GM19324 (cell line): Measurements from ENCODE around the gene SYNE1.

Experiments
- ATAC-seq: cut with Tn5 transposase; IDR thresholded peaks from one replicate; pipeline ENCODE4 v1.9.1; 2021; ENCODE audit warnings: mild to moderate bottlenecking, moderate library complexity; ENCODE audit not compliant: unreplicated experiment, low FRiP score

Gene SYNE1

DNA sequence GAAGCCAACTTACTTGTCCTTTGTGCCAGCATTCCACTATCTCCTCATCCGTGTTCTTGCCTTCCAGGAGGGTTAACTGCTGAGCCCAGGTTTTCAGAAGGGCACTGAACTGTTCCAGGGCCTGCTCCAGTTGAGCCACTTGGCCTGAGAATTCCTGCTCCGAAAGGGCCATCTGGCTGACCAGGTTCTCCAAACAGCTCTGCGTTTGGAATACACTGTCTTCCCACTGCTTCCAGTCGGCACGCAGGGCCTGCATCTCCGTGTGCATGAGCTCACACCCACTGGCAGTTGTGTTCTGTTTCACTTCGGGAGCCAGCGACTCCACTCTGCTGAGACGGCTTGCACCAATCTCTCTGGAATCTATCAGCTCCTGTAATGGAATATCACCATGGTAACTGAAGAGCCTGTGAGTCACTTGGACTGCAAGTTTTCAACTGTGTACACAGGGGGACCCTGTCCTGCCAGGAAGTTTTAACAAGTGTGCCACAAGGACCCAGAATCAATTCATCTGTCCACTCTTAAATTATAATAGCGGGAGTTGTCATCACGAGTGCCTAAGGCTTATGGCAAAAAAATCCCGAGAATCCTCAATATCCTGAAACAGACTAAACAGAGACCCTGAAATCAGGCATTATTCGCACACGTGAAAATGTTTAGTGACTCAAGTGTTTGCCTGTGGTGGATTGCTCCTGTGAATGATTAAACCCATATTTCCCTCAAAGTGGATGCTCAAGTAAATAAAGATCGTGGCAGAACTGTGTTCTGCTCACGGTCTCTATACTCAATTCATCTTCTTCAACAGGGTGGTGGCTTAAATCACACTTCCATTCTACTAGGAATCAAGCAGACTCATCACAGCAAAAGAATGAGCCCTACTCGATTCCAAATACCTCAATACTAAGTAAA, 255.9 kb downstream of the SYNE1 start:
- no peak for ATAC-seq

DNA sequence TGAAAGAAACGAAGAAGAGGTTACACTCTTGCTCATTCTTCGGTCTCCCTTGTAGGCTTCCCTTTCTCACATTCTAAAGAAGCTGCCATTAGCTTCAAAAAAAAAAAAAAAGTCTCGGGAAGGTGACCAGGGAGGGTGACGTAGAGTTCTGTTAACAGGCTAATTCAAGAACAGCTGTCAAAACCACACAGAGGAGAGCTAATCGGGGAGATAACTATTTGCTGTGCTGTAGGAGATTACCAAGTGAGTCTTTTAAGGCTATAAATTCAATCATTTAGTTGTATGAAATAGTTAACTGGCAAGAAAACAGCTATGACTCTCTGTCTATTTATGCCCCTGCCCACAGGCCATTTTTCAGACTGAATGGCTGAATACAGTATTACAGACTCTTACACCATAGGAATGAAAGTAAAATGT, 256.8 kb downstream of the SYNE1 start:
- ATAC-seq, result no peak

DNA sequence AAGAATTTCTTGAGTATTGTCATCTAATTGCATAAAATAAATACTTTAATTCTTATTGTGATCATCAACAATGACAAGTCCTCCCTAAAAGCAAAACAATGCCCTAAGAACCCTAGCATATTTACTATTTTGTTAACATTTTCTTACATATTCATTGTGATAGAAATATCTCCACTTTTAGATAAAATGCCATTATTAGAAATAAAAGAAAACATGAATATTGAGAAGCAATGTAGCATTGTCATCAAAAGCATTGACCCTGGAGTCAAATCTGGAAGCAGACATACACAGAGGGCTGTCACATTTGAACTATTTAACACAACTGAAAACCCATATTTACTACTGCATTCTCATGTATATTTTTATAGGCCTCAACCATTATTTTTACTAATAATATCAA, 257.7 kb downstream of the SYNE1 start:
- no peak for ATAC-seq

DNA sequence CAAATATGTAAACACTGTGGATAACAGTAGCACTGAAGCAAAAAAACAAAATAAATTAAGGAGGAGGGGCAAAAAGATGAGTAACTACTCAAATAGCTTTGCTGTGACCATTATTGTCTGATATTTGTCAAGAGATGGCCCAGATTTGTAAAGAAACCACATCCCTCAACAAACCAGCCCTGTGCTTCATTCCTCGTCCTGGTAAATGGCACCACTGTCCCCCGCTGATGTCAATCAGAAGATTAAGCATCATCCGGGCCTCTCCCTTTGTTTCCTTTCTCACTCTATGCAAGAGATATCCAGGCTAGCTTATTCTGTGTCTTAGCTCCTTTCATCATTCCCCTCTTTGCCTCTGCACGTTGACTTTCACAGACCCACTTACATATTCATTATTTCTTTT, 259.0 kb downstream of the SYNE1 start:
- no peak for ATAC-seq

DNA sequence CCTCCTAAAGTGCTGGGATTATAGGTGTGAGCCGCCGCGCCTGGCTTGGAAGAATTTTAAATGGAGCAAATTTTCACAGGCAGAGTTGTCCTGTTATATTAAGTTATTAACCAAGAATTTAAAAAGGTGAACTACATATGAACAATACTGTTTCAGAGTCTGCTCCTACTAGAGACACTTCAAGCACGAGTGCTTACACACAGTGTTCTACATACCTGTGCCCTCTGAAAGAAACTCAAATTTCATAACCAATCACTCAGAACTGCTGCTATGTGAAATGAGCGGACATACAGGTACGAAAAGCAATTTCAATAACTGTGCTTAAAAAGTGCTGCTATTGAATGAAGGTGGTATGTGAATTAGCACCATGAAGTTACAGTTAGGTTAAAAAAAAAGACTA, 262.0 kb downstream of the SYNE1 start:
- ATAC-seq, result no peak

DNA sequence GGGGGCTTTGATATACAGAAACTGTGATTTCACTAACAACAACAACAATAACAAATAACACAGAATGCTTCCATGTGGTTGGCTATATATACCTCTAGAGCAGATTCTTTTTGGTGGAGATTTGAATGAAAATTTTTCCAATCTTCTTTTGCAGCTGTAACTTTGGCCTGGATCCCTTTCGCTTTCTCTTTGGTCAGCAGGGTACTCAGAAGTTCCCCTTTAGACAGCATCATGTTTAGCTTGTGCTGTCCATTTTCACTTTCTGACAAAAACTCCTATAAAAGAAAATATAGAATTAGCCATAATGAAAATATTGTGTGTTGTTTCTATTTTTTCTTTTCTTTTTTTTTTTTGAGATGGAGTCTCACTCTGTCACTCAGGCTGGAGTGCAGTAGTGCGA, 264.2 kb downstream of the SYNE1 start:
- peak; percentile 51 for ATAC-seq

DNA sequence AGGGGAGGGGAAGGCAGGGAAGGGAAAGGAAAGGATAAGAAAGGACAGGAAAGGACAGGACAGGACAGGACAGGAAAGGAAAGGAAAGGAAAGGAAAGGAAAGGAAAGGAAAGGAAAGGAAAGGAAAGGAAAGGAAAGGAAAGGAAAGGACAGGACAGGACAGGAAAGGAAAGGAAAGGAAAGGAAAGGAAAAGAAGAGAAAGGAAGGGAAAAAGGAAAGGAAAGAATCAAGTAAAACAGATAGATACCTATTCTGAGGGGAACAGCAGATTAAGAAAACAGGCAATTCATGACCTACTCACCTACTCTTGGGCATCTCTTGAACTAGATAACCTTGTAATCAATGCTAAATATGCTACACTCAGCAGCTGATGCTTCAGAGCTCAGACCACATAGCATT, 265.4 kb downstream of the SYNE1 start:
- no peak for ATAC-seq

DNA sequence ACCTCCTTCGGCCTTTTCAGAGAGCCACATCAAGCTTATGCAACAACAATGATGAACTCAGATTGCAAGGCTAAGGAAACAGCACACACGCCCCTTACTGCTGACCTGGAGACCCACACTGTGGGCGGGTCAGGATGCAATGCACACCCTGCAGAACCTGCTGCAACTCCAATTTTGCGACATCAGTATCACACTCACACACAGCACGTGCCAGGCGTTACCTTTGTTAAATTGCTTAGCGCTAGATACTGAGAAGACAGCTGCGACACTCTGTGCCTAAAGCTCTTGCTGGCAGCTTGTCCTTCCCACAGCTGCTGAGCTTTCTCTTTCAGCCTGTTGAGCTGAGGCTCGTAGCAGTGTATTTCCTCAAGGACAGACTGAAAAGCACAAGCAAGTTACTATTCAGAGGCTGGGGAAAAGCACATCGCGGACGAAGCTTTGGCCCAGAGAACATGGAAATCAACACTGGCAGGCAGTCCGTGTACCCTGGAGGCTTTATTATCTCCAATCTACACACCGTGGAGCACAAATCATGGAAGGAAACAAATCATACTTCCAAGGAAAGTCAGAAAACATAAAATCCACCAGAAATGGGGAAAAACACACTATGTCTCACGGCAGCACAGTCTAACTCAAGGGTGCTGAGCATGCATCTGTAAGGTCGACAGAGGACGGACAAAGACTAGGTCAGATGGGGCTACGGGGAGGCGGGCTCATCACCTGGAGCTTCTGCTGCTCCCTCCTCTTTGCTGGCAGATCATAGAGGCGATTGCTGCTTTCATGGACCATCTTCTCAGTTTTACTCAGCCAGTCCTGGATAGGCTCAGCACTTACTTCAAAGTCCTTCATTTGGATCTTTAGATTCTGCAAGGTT, 268.2 kb downstream of the SYNE1 start:
- no peak for ATAC-seq

DNA sequence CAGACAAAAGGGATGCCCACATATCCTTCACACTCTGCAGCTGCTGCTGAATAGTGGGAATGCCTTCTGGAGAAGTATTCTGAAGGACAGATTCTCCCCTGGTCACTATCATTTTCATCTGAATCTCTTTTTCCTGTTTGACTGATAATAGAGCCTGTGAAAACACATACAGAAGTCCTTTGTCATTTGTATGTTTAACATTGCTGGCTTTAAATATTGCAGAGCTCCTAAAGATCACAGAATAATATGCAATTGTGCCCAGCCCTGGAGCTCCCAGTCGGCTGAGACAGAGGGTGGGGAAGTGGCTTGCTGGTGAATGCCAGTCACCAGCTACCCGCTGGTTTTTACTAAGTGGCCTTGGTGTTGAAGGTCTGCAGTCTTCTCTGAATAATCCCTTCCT, 272.3 kb downstream of the SYNE1 start:
- no peak for ATAC-seq

DNA sequence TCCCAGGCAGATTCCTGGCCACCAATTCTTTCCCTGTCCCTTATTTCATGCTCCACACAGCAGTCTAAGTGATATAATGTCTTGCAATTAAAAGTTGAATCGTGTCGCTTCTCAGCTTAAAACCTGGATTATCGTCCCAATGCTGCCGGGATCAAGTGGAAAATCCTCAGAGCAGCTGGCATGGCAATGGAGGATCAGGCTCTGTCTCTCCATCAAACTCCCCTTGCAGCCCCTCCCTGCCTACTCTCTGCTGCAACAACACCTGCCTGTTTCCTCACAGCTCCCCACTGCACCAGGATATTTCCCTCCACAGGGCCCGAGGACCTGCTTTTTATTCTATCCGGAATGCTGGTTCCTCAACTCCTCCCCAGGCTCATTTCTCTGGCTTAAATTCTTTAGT, 277.1 kb downstream of the SYNE1 start:
- ATAC-seq, result no peak

DNA sequence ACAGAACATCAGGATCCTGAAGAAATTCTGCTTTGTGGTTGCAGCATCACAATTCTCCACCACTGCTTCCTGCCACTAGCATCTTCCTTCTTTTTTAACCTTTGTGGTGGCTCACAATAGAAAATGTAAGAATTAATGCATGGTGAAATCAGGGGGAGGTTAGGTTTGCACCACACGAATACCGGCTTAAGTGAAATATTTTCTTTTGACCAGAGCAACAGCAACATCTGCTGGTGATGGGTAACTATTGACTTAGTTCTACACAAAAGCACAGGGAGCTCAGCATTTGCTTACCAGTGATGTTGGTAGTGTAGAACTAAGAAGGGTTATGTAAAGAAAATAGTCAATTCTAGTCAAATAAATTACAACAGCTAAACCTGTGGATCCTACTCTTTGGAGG, 280.5 kb downstream of the SYNE1 start:
- peak; percentile 54 for ATAC-seq

DNA sequence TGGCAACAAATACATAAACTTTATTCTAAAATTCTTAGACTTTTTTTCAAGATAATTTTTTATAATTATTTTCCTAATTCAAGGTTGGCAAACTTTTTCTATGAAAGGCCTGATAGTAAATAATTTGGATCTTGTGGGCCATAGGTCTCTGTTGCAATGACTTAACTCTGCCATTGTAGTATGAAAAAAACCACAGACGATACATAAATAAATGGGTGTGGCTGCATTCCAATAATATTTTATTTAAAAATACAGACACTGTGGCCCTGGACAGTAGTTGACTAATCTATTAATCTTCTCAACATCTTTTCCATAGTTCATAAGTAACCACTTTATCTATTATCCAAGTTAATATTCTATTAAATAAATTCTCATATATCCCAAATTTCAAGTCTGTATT, 281.1 kb downstream of the SYNE1 start:
- ATAC-seq, result no peak

DNA sequence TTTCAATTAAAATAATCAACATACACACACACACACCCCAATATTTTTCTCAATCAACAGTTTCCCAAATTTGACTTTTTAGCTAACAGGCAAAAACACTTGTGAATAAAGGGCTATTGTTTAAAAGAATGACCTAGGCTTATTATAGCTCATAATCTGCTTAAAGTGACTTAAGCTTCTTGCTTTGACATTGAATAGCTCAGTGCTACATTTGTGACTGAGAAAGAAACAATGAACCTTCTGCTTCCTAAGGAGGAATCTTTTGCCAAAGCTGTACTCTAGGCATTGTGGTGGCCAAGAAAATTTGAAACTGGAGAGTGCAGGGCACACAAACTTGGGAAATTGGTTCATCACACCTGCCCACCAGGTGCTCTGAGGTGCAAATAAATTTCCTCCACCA, 282.0 kb downstream of the SYNE1 start:
- no peak for ATAC-seq

DNA sequence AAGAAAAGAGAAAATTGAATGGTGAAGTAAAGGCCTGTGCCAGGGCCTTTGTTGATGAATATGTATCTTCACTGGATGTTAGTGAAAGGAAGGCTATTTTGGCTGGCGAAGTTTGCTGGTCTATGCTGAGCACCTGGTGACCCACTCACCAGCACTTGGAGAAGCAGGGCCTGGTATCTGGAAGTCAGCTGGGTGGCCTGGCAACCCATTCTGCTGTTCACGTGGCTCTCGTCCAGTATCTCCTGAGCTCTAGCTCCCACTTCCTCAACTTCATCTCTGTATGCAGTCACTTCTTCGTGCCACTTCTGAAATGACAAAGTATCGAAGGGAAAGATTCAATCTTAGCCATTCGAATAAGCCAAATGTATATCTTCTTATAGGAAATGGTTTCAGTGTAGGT, 283.7 kb downstream of the SYNE1 start:
- ATAC-seq, result no peak

DNA sequence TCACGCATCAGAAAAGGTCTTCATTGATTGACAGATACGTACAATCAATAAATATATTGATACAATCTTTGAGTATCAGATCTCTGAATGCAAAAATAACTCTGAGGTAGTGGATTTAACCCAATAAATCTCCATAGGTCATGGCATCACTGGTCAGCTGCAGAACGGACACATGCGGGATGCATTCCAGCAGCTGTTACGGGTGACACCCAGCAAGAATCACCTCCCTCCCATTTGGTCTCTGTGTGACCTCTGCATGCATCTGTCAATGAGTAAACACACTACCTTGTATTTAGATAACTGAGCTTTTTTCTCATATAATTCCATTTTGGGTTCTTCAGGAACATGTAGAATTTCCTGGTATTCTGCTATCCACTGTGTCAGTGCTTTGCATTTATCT, 285.4 kb downstream of the SYNE1 start:
- no peak for ATAC-seq

DNA sequence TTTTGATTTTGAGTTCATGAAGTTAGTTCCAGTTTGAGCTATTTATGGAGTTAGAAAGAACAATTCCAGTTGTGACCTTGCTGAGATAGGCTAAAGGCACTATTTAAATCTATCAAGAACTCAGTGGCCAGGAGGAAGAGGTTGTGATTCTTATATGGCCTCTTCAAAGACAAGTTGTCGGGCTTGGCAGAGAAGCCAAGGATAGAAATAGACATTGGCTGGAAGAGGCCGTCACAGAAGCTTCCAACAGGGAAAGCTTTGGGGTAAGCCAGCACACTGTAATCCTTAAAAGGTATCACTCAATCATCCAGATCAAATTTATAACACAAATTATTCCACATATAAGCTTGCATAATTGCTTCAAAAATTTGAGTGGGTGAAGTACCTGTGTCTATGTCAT, 286.1 kb downstream of the SYNE1 start:
- no peak for ATAC-seq

DNA sequence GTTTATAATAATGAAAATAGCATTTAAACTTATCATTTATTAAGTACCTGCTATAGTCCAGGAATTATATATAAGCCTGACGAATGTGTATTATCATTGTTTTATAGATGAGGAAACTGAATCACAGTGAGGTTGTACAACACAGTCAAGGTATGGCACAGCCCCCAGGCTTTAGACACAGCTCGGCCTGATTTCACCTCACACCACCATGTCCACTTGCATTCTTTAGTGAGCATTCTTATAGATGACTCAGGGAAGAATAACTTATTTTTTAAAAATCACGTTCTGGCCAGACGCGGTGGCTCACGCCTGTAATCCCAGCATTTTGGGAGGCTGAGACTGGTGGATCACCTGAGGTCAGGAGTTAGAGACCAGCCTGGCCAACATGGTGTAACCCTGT, 289.0 kb downstream of the SYNE1 start:
- ATAC-seq, result no peak

DNA sequence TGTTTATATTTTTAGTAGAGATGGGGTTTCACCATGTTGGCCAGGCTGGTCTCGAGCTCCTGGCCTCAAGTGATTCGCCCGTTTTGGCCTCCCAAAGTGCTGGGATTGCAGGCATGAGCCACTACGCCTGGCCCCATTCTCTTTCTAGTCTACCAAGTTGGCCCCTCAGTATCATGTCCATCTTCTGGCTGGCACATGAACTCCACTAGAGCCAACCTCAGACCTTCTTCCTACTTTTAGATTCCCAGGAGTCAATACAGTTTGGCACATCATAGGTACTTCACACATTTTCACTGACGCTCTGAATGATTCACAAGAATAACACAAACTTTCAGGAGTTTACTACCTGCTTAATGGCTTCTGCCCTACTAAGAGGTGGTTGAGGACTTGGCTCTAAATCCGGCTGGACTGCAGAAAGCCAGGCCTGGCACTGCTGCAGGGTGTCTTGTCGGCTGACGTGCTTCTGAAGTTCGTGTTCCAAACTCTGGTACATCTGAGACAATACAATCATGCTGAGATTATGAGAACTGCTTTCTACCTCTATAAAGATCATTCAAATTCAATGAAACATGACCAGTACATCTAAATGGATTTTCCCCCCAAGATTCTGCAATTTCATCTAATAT, 293.3 kb downstream of the SYNE1 start:
- no peak for ATAC-seq

DNA sequence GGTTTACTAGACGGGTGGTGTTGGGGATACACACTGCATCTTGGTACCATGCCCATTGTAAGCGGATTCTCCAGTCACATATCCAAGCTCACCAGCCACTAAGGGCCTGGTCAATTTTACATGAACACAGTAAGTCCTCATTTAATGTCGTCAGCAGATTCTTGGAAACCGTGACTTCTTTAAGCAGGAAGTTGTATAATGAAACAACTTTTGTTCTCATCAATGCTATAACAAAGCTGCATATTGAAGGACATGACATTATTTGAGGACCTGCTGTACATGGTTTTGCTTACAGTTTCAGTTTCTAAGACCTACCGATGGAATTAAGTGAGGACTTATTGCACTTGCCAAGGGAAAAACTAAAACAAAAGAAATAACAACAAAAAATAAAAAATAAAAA, 295.6 kb downstream of the SYNE1 start:
- no peak for ATAC-seq

DNA sequence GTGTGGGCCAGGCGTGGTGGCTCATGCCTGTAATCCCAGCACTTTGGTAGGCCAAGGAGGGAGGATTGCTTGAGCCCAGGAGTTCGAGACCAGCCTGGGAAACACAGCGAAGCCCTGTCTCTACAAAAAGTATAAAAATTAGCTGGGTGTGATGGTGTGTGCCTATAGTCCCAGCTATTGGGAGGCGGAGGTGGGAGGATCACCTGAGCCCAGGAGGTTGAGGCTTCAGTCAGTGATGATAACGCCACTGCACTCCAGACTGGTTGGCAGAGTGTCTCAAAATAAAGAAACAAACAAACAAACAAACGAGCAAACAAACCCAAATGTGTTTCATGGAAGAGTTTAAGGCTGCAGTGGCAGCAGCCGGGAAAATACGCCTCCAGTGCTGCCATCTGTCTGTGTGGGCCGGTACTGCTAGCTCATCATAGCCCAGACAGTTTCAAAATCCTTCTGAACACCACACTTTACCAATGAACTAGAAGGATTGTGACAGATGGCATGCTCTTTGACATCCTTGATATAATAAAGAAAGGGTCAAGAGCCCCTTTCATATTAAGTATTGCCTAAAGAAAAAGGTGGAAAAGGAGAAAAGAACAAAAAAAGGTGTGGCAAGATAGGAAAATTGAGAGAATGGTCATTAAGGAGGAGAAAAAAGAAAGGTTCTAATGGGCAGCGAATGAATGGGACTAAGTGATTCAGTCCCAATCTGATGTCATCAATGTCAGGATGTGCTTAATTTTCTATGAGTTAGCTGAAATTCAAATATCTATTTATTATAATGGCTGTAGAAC, 298.6 kb downstream of the SYNE1 start:
- peak; percentile 80 for ATAC-seq
